ENCODE results near the gene FUT1. TPM values are rescaled to one million over a fixed set of nuclear protein-coding genes. Genes with fewer than 3 reads are reported as not detected.
A peak's percentile ranks its signal among the peaks of the same experiment; 100 is the strongest.

Gene FUT1
- total and polyA plus RNA-seq, 9 of the 15 experiments (the other 6 are each of a cell fraction or from before 2014, with no cell fraction given) = 2.3 to 18.5 (median 8.8) TPM

GRCh38 chr19:48741129-48741999 lies 11.1 kb downstream of the FUT1 start (continued):
- TF ChIP-seq HNRNPK (IDR thresholded peaks at IDR 0.05; ENCODE audit: low read depth, low read length, poor library complexity, severe bottlenecking) = no peak
- no peak for TF ChIP-seq NCOA2 (IDR thresholded peaks at IDR 0.05; ENCODE audit: partially characterized antibody in 2 of 2)
- TF ChIP-seq MCM2 (IDR thresholded peaks at IDR 0.05; ENCODE audit: low read depth) = no peak
- peak; percentile 50 for TF ChIP-seq GATA2 (CRISPR knock-in tag; IDR thresholded peaks at IDR 0.05)
- TF ChIP-seq MEIS2 (IDR thresholded peaks at IDR 0.05; ENCODE audit: partially characterized antibody) = peak; percentile 32
- TF ChIP-seq UBTF (IDR thresholded peaks at IDR 0.05; ENCODE audit: borderline replicate concordance in 1 of 2, low read depth in 2 of 2, low read length in 2 of 2) = peak; percentile 88 to 96; a peak in 3 of 4 replicates
- TF ChIP-seq PHB (CRISPR knock-in tag; IDR thresholded peaks at IDR 0.05) = no peak
- peak; percentile 66 for TF ChIP-seq SPI1 (IDR thresholded peaks at IDR 0.05; ENCODE audit: borderline replicate concordance, low read depth, low read length)
- TF ChIP-seq SMAD3 (CRISPR knock-in tag; conservative IDR thresholded peaks at IDR 0.05) = no peak
- TF ChIP-seq TCF7 (IDR thresholded peaks at IDR 0.05; ENCODE audit: borderline replicate concordance) = no peak
- peak; percentile 60 for TF ChIP-seq CTBP1 (IDR thresholded peaks at IDR 0.05; ENCODE audit: borderline replicate concordance)
- no peak for TF ChIP-seq ZNF174 (CRISPR knock-in tag; IDR thresholded peaks at IDR 0.05)
- peak; percentile 76 for TF ChIP-seq HMGN3 (IDR thresholded peaks at IDR 0.05; ENCODE audit: borderline replicate concordance, extremely low read depth, insufficient read length, low read depth, low read length)
- TF ChIP-seq ESRRA (IDR thresholded peaks at IDR 0.05; ENCODE audit: borderline replicate concordance, low read depth) = 0 out of 2 replicates have a peak, but pooled peaks have one; percentile 62
- TF ChIP-seq ZNF277 (CRISPR knock-in tag; IDR thresholded peaks at IDR 0.05; ENCODE audit: borderline replicate concordance) = no peak
- no peak for TF ChIP-seq KHSRP (IDR thresholded peaks at IDR 0.05)
- no peak for TF ChIP-seq ZNF830 (CRISPR knock-in tag; IDR thresholded peaks at IDR 0.05)
- no peak for TF ChIP-seq ZNF507 (tag; conservative IDR thresholded peaks at IDR 0.05)
- peak; percentile 45 for TF ChIP-seq RBBP5 (IDR thresholded peaks at IDR 0.05; ENCODE audit: borderline replicate concordance, insufficient read depth, low read length, poor library complexity, severe bottlenecking)
- TF ChIP-seq MAFK (IDR thresholded peaks at IDR 0.05; ENCODE audit: low read length) = no peak
- TF ChIP-seq, protein P1, sequence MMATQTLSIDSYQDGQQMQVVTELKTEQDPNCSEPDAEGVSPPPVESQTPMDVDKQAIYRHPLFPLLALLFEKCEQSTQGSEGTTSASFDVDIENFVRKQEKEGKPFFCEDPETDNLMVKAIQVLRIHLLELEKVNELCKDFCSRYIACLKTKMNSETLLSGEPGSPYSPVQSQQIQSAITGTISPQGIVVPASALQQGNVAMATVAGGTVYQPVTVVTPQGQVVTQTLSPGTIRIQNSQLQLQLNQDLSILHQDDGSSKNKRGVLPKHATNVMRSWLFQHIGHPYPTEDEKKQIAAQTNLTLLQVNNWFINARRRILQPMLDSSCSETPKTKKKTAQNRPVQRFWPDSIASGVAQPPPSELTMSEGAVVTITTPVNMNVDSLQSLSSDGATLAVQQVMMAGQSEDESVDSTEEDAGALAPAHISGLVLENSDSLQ (IDR thresholded peaks at IDR 0.05) = peak; percentile 53; the same call in 1 of the 2 replicates
- no peak for TF ChIP-seq ZNF717 (CRISPR knock-in tag; IDR thresholded peaks at IDR 0.05)
- TF ChIP-seq SIN3A (IDR thresholded peaks at IDR 0.05; ENCODE audit: borderline replicate concordance in 2 of 2, control insufficient read depth in 1 of 2, low read depth in 2 of 2, low read length in 2 of 2) = peak; percentile 40 to 52; a peak in 2 of 4 replicates
- TF ChIP-seq ZNF134 (CRISPR knock-in tag; conservative IDR thresholded peaks at IDR 0.05) = 0 out of 2 replicates have a peak, but pooled peaks have one; percentile 10

All from K562 (cell line).